Stomach smooth muscle (tissue), 2 donors: ENCODE results near the gene UBXN11.
"Not testable (repeated sequence)": the region's sequence is repeated elsewhere in the genome, so short reads cannot be mapped to it uniquely, and the experiment has no call there.

ENCODE experiments used
- H3K27ac ChIP-seq: one replicate; pipeline ENCODE4 v1.7.0; 2013; ENCODE audit warnings: mild to moderate bottlenecking, low read length, inconsistent platforms
- H3K27me3 ChIP-seq, 2 donors: one replicate each; pipeline ENCODE4 v1.7.0; 2013; ENCODE audit warnings: low read length in 2 of 2; ENCODE audit not compliant: insufficient read depth in 2 of 2, control insufficient read depth in 1 of 2
- H3K36me3 ChIP-seq, 2 donors: one replicate each; pipeline ENCODE4 v1.7.0; 2013; ENCODE audit warnings: low read length in 2 of 2; ENCODE audit not compliant: control insufficient read depth in 2 of 2, insufficient read depth in 2 of 2
- H3K4me1 ChIP-seq: one replicate; pipeline ENCODE4 v1.7.0; 2013; ENCODE audit warnings: low read length; ENCODE audit not compliant: control insufficient read depth, insufficient read depth
- H3K4me3 ChIP-seq, 2 donors: one replicate each; pipeline ENCODE4 v1.7.0; 2013; ENCODE audit warnings: low read length in 2 of 2
- H3K9ac ChIP-seq, 2 donors: one replicate each; pipeline ENCODE4 v1.7.0; 2013; ENCODE audit warnings: low read length in 2 of 2, mild to moderate bottlenecking in 1 of 2
- H3K9me3 ChIP-seq, 2 donors: one replicate each; pipeline ENCODE4 v1.7.0; 2013; ENCODE audit warnings: low read length in 2 of 2; ENCODE audit not compliant: control insufficient read depth in 2 of 2
- donor health status: healthy.
- donor health status: Pancreatic carcinoma.

The UBXN11 gene

DNA sequence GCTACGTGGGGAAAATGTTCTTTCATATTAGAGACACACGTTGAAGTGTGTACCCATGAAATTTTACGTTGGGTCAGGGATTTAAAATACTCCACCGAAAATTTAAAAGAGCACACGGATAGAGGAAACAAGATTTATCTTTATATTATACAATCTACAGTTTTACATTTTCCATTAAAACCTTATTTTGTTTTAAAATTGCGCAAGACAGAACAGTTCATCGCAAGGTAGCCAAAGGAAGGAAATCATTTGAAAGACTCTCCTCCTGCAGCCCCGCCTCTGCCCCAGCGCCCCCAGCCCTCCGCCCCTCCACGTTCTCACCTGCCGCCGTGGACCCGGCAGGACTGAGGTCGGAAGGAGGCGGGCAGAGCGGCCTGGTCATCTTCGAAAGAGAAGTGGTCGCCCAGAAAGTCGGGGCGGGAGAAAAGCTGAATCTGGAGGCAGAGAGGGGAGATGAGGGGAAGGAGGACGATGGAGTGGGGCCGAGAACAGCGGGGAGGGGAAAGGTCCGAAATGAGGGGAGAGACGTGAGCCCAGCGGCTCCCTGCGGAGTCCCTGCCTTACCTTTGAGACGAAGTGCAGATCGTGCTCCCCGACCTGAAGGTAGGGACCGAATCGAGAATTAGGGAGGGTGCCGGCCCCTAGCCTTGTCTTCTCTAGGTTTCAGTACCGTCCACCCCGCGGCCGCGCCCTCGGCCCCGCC is 29.5 kb upstream of the UBXN11 start:
- Histone ChIP-seq H3K9me3 (no peaks in the 10 kb centered on the region), H3K4me3 (peak overlapping the region; percentile 53 to 67), H3K27me3 (peaks cover 25 to 29% of the 10 kb centered on the region in 2 donors), H3K4me1 (peaks cover 13% of the 10 kb centered on the region), H3K36me3 (no peaks in the 10 kb centered on the region), H3K9ac (no peak overlapping the region), H3K27ac (no peak overlapping the region)

DNA sequence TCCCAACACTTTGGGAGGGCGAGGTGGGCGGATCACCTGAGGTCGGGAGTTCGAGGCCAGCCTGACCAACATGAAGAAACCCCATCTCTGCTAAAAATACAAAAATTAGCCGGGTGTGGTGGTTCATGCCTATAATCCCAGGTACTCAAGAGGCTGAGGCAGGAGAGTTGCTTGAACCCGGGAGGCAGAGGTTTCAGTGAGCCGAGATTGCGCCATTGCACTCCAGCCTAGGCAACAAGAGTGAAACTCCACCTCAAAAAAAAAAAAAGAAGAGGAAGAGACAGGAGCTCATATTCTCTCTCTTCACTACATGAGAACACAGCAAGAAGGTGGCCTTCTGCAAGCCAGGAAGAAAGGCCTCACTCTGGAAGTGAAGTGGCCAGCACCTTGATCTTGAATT is 26.9 kb upstream of the UBXN11 start:
- not testable (repeated sequence) for H3K4me3 ChIP-seq, H3K9me3 ChIP-seq, H3K9ac ChIP-seq, H3K27ac ChIP-seq, H3K36me3 ChIP-seq
- Histone ChIP-seq H3K4me1 (peaks cover 13% of the 10 kb centered on the region), H3K27me3 (peaks cover 27 to 33% of the 10 kb centered on the region in 2 donors)

DNA sequence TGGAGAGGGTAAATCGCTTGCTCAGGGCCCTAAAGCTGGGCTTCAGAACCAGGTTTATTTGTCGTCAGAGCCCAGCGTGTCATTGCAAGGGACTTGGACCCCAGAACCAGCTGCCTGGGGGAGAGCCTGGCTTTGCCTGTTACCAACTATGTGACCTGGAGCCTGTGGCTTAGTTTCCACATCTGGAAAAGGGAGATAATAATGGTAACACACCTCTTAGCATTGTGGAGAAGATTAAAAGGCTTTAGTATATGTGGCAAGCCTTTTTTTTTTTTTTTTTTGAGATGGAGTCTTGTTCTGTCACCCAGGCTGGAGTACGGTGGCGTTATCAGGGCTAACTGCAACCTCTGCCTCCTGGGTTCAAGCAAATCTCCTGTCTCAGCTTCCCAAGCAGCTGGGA is 23.8 kb upstream of the UBXN11 start:
- H3K27ac ChIP-seq = no peak overlapping the region
- H3K9ac ChIP-seq = no peak overlapping the region
- no peaks in the 10 kb centered on the region for H3K36me3 ChIP-seq
- peaks cover 18 to 24% of the 10 kb centered on the region in 2 donors for H3K27me3 ChIP-seq
- H3K9me3 ChIP-seq = no peaks in the 10 kb centered on the region
- no peak overlapping the region for H3K4me3 ChIP-seq
- H3K4me1 ChIP-seq = no peaks in the 10 kb centered on the region

DNA sequence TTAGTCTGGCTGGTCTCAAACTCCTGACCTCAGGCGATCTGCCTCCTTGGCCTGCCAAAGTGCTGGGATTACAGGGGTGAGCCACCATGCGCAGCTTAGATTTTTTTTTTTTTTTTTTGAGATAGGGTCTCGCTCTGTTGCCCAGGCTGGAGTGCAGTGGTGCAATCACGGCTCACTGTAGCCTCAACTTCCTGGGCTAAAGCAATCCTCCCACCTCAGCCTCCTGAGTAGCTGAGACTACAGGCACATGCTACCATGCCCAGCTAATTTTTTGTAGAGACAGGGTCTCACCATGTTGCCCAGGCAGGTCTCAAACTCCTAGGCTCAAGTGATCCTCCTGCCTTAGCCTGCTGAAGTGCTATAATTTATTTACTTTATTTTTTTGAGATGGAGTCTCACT is 22.9 kb upstream of the UBXN11 start:
- not testable (repeated sequence) for H3K27ac ChIP-seq, H3K9me3 ChIP-seq, H3K4me3 ChIP-seq, H3K36me3 ChIP-seq, H3K9ac ChIP-seq, H3K4me1 ChIP-seq
- H3K27me3 ChIP-seq = peaks cover 11 to 23% of the 10 kb centered on the region in 2 donors

DNA sequence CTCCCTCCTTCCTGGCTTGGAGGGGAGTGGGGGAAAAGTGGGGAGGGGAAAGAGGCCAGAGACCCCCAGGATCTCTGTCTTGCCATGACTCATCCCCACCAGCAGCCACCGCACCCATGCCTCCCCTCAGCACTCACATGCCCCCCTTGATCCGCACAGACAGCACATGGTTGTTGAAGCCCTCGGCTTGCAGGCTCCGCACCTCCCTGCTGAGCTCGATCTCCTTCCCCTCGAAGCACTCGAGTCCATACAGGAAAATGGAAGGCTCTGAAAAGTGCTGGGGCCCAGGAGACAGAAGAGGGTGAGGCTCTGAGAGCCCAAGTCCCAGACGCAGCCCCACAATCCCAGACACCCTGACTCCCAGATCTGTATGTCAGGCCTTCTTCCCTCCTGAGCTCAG is 22.2 kb upstream of the UBXN11 start:
- Histone ChIP-seq H3K9ac (no peak overlapping the region), H3K4me3 (no peak overlapping the region), H3K27ac (no peak overlapping the region), H3K4me1 (no peaks in the 10 kb centered on the region), H3K27me3 (peaks cover 6 to 17% of the 10 kb centered on the region in 2 donors), H3K36me3 (no peaks in the 10 kb centered on the region), H3K9me3 (no peaks in the 10 kb centered on the region)

DNA sequence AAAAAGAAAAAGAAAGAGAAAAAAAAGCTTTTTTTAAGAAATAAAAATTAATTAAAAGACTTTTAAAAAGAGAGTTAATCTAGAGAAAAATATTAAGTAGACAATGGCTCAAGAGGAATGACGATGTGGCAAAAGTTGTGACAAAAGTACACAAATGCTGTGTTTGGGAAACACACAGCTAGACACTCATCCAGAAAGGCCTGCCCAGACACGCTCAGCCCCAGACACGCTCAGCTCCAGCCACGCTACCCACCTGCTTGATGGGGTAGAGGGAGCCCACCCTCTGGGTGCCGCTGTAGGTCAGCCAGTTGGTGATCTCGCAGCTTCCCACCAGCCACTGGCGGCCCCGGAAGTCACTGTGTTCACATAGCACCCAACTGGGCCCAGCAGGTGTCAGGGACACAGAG is 21.5 kb upstream of the UBXN11 start:
- Histone ChIP-seq H3K9ac (no peak overlapping the region), H3K9me3 (no peaks in the 10 kb centered on the region), H3K4me3 (no peak overlapping the region), H3K4me1 (no peaks in the 10 kb centered on the region), H3K27ac (no peak overlapping the region), H3K27me3 (peaks cover 4 to 14% of the 10 kb centered on the region in 2 donors), H3K36me3 (no peaks in the 10 kb centered on the region)

DNA sequence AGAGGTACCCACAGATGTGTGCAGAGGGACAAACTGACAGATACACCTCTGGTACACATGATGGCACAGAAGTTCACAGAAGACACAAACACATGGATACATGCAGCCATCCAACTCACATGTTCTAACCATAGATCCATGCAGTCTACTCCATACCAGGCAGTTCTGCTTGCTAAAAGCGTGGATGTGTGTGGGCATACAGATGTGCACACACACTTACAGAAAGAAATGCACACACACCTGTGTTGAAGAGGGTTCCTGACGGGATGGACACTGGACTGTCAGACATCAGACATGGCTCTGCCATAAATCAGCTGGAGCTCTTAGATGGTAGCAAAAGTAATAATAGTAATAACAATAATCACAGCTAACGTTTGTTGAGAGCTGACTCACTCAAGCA is 18.1 kb upstream of the UBXN11 start:
- no peaks in the 10 kb centered on the region for H3K9me3 ChIP-seq
- H3K4me3 ChIP-seq = no peak overlapping the region
- no peak overlapping the region for H3K27ac ChIP-seq
- peaks cover 4 to 7% of the 10 kb centered on the region in 2 donors for H3K27me3 ChIP-seq
- no peak overlapping the region for H3K9ac ChIP-seq
- H3K4me1 ChIP-seq = peaks cover 7% of the 10 kb centered on the region
- no peaks in the 10 kb centered on the region for H3K36me3 ChIP-seq

DNA sequence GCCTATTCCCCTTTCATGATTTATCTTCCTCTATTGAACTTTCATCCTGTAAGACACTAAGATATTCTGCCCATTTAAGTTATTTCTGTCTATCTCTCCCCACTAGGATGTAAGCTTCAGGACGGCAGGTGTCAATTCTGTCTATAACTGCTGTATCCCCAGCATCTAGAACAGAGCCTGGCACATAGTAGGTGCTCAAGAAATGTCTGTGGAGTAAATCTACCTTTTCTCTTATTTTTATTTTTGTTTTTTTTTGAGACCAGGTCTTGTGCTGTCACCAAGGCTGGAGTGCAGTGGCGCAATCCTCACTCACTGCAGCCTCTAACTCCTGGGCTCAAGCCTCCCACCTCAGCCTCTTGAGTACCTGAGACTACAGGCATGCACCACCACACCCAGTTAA is 16.9 kb upstream of the UBXN11 start:
- Histone ChIP-seq H3K9me3 (no peaks in the 10 kb centered on the region), H3K27ac (no peak overlapping the region), H3K36me3 (no peaks in the 10 kb centered on the region), H3K4me3 (no peak overlapping the region), H3K9ac (no peak overlapping the region), H3K4me1 (peaks cover 7% of the 10 kb centered on the region), H3K27me3 (peaks cover 4 to 7% of the 10 kb centered on the region in 2 donors)

DNA sequence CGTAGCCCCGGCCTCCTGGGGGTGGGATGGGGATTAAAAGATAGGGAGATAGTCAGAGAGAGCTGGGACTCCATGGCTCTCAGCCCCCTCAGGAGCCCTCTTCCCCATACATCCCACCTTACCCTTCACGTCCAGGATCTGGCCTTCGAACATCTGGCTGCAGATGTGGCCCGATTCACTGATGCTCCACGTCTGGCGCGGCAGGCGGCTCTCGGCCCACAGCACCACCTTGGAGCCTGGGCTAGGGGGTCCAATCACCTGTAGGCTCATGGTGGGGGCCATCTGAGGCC is 15.6 kb upstream of the UBXN11 start:
- H3K36me3 ChIP-seq = no peaks in the 10 kb centered on the region
- peak overlapping the region; percentile 37 to 58 for H3K9ac ChIP-seq
- H3K27ac ChIP-seq = no peak overlapping the region
- peaks cover 7% of the 10 kb centered on the region for H3K4me1 ChIP-seq
- peaks cover 4 to 7% of the 10 kb centered on the region in 2 donors for H3K27me3 ChIP-seq
- H3K4me3 ChIP-seq = no peak overlapping the region
- no peaks in the 10 kb centered on the region for H3K9me3 ChIP-seq

DNA sequence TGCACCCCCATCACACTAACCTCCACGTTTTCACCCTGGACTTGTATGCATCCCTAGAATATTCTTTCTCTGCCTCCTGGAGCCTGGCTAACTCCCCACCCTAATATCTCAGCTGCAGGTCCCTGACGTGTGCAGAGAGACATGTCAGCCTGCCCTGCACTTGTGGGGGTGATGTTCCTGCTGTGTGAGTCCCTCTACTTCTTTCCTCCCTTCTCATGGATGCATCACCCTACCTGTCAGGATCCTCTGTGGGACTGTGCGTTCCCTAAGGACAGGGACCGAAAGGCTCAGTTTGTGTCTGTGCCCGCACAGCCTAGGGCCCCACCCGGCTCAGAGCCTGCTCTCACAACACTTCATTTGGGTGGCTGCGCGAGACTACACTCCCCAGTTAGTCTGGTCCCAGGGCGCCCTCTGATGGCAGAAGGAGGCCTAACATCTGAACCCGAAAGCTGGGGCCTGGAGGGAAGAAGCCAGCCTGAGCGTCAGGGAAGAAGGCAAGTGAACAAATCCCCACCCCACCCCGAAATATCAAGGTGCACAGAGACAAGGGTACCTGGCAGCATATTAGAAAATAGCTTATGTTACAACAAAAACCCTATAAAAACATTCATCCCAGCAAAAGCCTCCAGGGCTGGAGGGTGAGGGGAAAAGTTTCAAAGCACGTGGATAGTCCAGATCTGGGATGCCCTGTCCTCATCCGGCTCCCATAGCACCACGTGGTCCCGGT is 15.0 kb upstream of the UBXN11 start:
- Histone ChIP-seq H3K4me3 (peak overlapping the region in 1 of 2 donors; percentile 47), H3K4me1 (peaks cover 7% of the 10 kb centered on the region), H3K9me3 (no peaks in the 10 kb centered on the region), H3K27me3 (peaks cover 4 to 7% of the 10 kb centered on the region in 2 donors), H3K9ac (peak overlapping the region; percentile 37 to 58), H3K27ac (no peak overlapping the region), H3K36me3 (no peaks in the 10 kb centered on the region)

DNA sequence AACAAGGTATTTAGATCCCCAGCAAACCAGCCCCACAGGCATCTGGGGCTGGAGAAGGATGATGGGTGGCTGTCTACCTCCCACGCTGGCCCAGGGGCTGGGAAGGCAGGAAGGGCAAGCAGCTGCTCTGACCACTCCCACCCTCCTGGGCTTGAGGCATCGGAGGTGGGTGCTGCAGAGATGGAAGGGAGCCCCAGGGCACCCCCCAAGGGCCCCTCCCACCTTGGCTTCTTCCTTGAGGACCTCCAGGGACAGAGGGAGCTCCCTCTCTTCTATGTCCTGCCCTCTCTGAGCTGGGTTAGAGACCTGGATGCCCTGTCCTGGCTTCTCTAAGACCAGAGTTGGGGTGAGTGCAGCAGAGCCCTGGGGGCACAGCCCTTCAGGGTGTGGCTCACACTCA is 14.5 kb upstream of the UBXN11 start:
- peak overlapping the region in 1 of 2 donors; percentile 5 for H3K9ac ChIP-seq
- no peak overlapping the region for H3K27ac ChIP-seq
- no peaks in the 10 kb centered on the region for H3K9me3 ChIP-seq
- H3K27me3 ChIP-seq = peaks cover 4 to 7% of the 10 kb centered on the region in 2 donors
- H3K4me1 ChIP-seq = peaks cover 7% of the 10 kb centered on the region
- H3K4me3 ChIP-seq = no peak overlapping the region
- H3K36me3 ChIP-seq = no peaks in the 10 kb centered on the region
